Measurements from ENCODE around the gene DMRTB1. TPM values are rescaled to one million over a fixed set of nuclear protein-coding genes. Genes with fewer than 3 reads are reported as not detected.

Gene DMRTB1
- total RNA-seq, 1 experiment from 2014 or later: not detected

- H3K36me3 ChIP-seq (ENCODE audit: insufficient read depth, low read length, poor library complexity, severe bottlenecking): no peaks in the 10 kb centered on the region
- H3K27me3 ChIP-seq (replicated peaks; ENCODE audit: insufficient read depth, low read depth, low read length, poor library complexity): no peaks in the 10 kb centered on the region
- BruUV-seq (replicated peaks): no TSS peak
- H3K4me1 ChIP-seq (ENCODE audit: insufficient read depth, low read length, poor library complexity, severe bottlenecking): no peaks in the 10 kb centered on the region
- no peak overlapping the region for H3K27ac ChIP-seq (ENCODE audit: low read depth, low read length, poor library complexity, severe bottlenecking)
- no peak for DNase-seq (ENCODE audit: low spot score)
- CTCF ChIA-PET: no interaction called here
- H3K9me3 ChIP-seq (ENCODE audit: low read depth, low read length, poor library complexity, severe bottlenecking): no peaks in the 10 kb centered on the region
- TF ChIP-seq EZH2 (IDR thresholded peaks at IDR 0.05; ENCODE audit: borderline replicate concordance, low read depth, low read length, poor library complexity, severe bottlenecking) (no peak), CTCF (conservative IDR thresholded peaks at IDR 0.05; ENCODE audit: low read depth, low read length) (no peak)
- intact Hi-C loops (cut with micrococcal nuclease; ENCODE audit: unreplicated experiment): no loop called here
- no peak overlapping the region for H3K4me3 ChIP-seq (ENCODE audit: low read depth, low read length, poor library complexity, severe bottlenecking)
- POLR2A ChIA-PET (ENCODE audit: low non-redundant PET): no interaction called here
Observed at GRCh38 chr1:53511323-53511932, 52.2 kb downstream of the DMRTB1 start.

DNA sequence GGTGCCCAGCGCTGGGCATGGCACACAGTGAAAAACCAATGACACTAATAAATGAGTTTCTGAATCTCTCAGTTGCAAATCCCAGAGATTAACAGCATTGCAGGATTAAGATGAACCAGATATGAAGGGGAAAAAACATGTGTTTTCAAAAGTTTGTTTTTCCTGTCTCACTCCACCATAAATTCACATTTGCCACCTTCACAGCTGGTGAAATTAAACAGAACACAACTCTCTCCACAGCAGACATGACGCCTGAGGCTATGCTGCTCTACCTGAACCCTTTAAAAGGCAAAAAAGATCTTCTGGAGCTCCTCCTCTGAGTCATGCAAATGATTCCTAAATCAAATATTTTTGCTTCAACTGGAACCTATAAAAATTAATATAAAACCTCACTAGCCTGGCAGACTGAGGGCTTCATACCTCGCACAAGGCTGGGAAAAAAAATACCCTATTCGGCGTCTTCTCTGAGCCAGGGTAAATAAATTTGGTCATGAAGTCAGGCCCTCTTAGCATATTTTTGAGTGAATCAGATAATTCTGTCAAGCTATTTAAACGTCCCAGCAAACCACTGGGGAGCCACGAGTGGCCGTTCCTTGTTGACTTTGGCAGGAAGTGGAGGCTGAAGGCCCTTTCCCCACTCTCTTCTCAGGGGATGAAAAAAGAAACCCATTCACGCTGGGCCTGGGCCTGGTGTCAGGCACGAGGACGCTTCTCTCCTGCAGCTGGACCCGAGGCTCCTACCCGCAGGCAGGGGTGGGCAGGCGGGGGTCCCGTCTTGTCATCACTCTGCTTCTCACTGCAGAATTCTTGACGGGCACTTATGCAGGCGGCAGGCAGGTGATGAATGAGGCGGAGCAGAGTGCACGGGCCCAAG is 53.0 kb downstream of the DMRTB1 start:
- ChIA-PET CTCF (no interaction called here), POLR2A (ENCODE audit: low non-redundant PET) (no interaction called here)
- no TSS peak for BruUV-seq (replicated peaks)
- Histone ChIP-seq H3K27me3 (replicated peaks; ENCODE audit: insufficient read depth, low read depth, low read length, poor library complexity) (no peaks in the 10 kb centered on the region), H3K4me1 (ENCODE audit: insufficient read depth, low read length, poor library complexity, severe bottlenecking) (no peaks in the 10 kb centered on the region), H3K9me3 (ENCODE audit: low read depth, low read length, poor library complexity, severe bottlenecking) (no peaks in the 10 kb centered on the region), H3K4me3 (ENCODE audit: low read depth, low read length, poor library complexity, severe bottlenecking) (no peak overlapping the region), H3K36me3 (ENCODE audit: insufficient read depth, low read length, poor library complexity, severe bottlenecking) (no peaks in the 10 kb centered on the region), H3K27ac (ENCODE audit: low read depth, low read length, poor library complexity, severe bottlenecking) (no peak overlapping the region)
- no peak for TF ChIP-seq EZH2 (IDR thresholded peaks at IDR 0.05; ENCODE audit: borderline replicate concordance, low read depth, low read length, poor library complexity, severe bottlenecking)
- TF ChIP-seq CTCF (conservative IDR thresholded peaks at IDR 0.05; ENCODE audit: low read depth, low read length): no peak
- intact Hi-C loops (cut with micrococcal nuclease; ENCODE audit: unreplicated experiment): no loop called here
- DNase-seq (ENCODE audit: low spot score): no peak

GRCh38 chr1:53512807-53513755 is 53.9 kb downstream of the DMRTB1 start:
- DNase-seq (ENCODE audit: low spot score): no peak

More at GRCh38 chr1:53512807-53513755, 53.9 kb downstream of the DMRTB1 start:
- BruUV-seq (replicated peaks): no TSS peak
- no peak overlapping the region for H3K4me3 ChIP-seq (ENCODE audit: low read depth, low read length, poor library complexity, severe bottlenecking)
- ChIA-PET CTCF (no interaction called here), POLR2A (ENCODE audit: low non-redundant PET) (no interaction called here)
- TF ChIP-seq CTCF (conservative IDR thresholded peaks at IDR 0.05; ENCODE audit: low read depth, low read length): no peak
- no peak for TF ChIP-seq EZH2 (IDR thresholded peaks at IDR 0.05; ENCODE audit: borderline replicate concordance, low read depth, low read length, poor library complexity, severe bottlenecking)
- intact Hi-C loops (cut with micrococcal nuclease; ENCODE audit: unreplicated experiment): no loop called here
- no peaks in the 10 kb centered on the region for H3K4me1 ChIP-seq (ENCODE audit: insufficient read depth, low read length, poor library complexity, severe bottlenecking)
- no peaks in the 10 kb centered on the region for H3K27me3 ChIP-seq (replicated peaks; ENCODE audit: insufficient read depth, low read depth, low read length, poor library complexity)
- H3K36me3 ChIP-seq (ENCODE audit: insufficient read depth, low read length, poor library complexity, severe bottlenecking): no peaks in the 10 kb centered on the region
- H3K27ac ChIP-seq (ENCODE audit: low read depth, low read length, poor library complexity, severe bottlenecking): no peak overlapping the region
- no peaks in the 10 kb centered on the region for H3K9me3 ChIP-seq (ENCODE audit: low read depth, low read length, poor library complexity, severe bottlenecking)
